Measurements from ENCODE around the gene SNCG. TPM values are rescaled to one million over a fixed set of nuclear protein-coding genes. Genes with fewer than 3 reads are reported as not detected.

SNCG gene
- polyA plus RNA-seq, 2 of the 4 experiments (the other 2 are of a cell fraction) = 7.4 to 17.9 TPM

GRCh38 chr10:86962136-86962980 is 4.0 kb downstream of the SNCG start:
- ChIA-PET CTCF (interaction anchor here (0.7 to 3.4 kb wide), 4 partner anchors 16 to 62 kb away, joined by 3 to 23 read pairs (median 9); no protein-coding TSS in a partner anchor), POLR2A (no interaction called here)
- H3K4me3 ChIP-seq = no peak overlapping the region
- FAIRE-seq (no peak), ATAC-seq (no peak), DNase-seq (ENCODE audit: low read depth in 1 of 2, low spot score in 1 of 2) (no peak)
- no peak overlapping the region for H3K4me2 ChIP-seq
- no peaks in the 10 kb centered on the region for H3K9me3 ChIP-seq
- TF ChIP-seq FOSL2 (IDR thresholded peaks at IDR 0.05) (no peak), FOSL2 (CRISPR knock-in tag; IDR thresholded peaks at IDR 0.05) (no peak), RFX5 (IDR thresholded peaks at IDR 0.05) (no peak), HEYL (CRISPR knock-in tag; IDR thresholded peaks at IDR 0.05) (no peak), FOXS1 (CRISPR knock-in tag; IDR thresholded peaks at IDR 0.05) (no peak), GATA3 (IDR thresholded peaks at IDR 0.05; ENCODE audit: borderline replicate concordance) (no peak), EP300 (IDR thresholded peaks at IDR 0.05) (no peak), NPAS2 (CRISPR knock-in tag; IDR thresholded peaks at IDR 0.05; ENCODE audit: borderline replicate concordance) (no peak), RCOR1 (IDR thresholded peaks at IDR 0.05; ENCODE audit: low read depth, low read length) (no peak), TP53 (CRISPR knock-in tag; IDR thresholded peaks at IDR 0.05) (no peak)
- no peak overlapping the region; a peak in 1 of 6 replicates for H3K27ac ChIP-seq
- 95% methylated on average over 6 of the region's 7 CpGs for WGBS (ENCODE audit: missing lambda C conversion rate)
- peaks cover 51% of the 10 kb centered on the region for H3K4me1 ChIP-seq

GRCh38 chr10:86962981-86963310 is 4.5 kb downstream of the SNCG start:
- ChIA-PET CTCF (interaction anchor here (2.2 to 3.4 kb wide), 3 partner anchors 17 to 24 kb away, joined by 7 to 23 read pairs (median 11); no protein-coding TSS in a partner anchor), POLR2A (no interaction called here)
- 90% methylated on average over 7 of the region's 7 CpGs for whole genome bisulfite sequencing (ENCODE audit: missing lambda C conversion rate)
- Histone ChIP-seq H3K4me3 (no peak overlapping the region), H3K4me2 (no peak overlapping the region), H3K9me3 (no peaks in the 10 kb centered on the region), H3K27ac (no peak overlapping the region), H3K4me1 (peaks cover 49% of the 10 kb centered on the region)
- ATAC-seq = no peak
- TF ChIP-seq ATOH8 (CRISPR knock-in tag; IDR thresholded peaks at IDR 0.05; ENCODE audit: low read depth) (no peak), CTCF (IDR thresholded peaks at IDR 0.05) (no peak), HOXB5 (CRISPR knock-in tag; IDR thresholded peaks at IDR 0.05) (no peak), SREBF2 (IDR thresholded peaks at IDR 0.05) (no peak), ZFP36 (IDR thresholded peaks at IDR 0.05; ENCODE audit: borderline replicate concordance, partially characterized antibody) (no peak), MYC (IDR thresholded peaks at IDR 0.05; ENCODE audit: borderline replicate concordance, low read length) (no peak), RNF2 (IDR thresholded peaks at IDR 0.05; ENCODE audit: borderline replicate concordance, low read depth) (no peak), NR3C1 (IDR thresholded peaks at IDR 0.05) (no peak), TP53 (CRISPR knock-in tag; IDR thresholded peaks at IDR 0.05) (no peak), CBX2 (IDR thresholded peaks at IDR 0.05; ENCODE audit: borderline replicate concordance, low read depth) (no peak), GATA3 (IDR thresholded peaks at IDR 0.05; ENCODE audit: borderline replicate concordance) (no peak), MAX (IDR thresholded peaks at IDR 0.05) (no peak), HES2 (IDR thresholded peaks at IDR 0.05) (no peak), CHD4 (IDR thresholded peaks at IDR 0.05; ENCODE audit: borderline replicate concordance) (no peak), PHF8 (IDR thresholded peaks at IDR 0.05; ENCODE audit: borderline replicate concordance, low read depth) (no peak)
- no peak for DNase-seq (ENCODE audit: low read depth in 1 of 2, low spot score in 1 of 2)
- no peak for FAIRE-seq
